ENCODE data around the gene TSPAN2. TPM values are rescaled to one million over a fixed set of nuclear protein-coding genes. Genes with fewer than 3 reads are reported as not detected.

TSPAN2 gene
- total and polyA plus RNA-seq, 2 of the 4 experiments (the other 2 are of a cell fraction): 0.18 to 0.60 TPM

- in situ Hi-C loops (cut with MboI; ENCODE audit: low sequenced_read_pairs): no loop called here
- Histone ChIP-seq H3K27ac (ENCODE audit: insufficient read depth, low read length) (no peak overlapping the region), H2BK20ac (ENCODE audit: low read depth, low read length) (no peak overlapping the region), H3K56ac (ENCODE audit: extremely low read depth, insufficient read depth, low read length) (no peak overlapping the region), H3K18ac (ENCODE audit: low read depth, low read length) (no peak overlapping the region), H2AK9ac (replicated peaks; ENCODE audit: low read depth, low read length, poor library complexity) (no peak overlapping the region), H2BK120ac (ENCODE audit: low read depth, low read length) (no peak overlapping the region), H3K9ac (ENCODE audit: low read depth, low read length) (no peak overlapping the region), H2BK15ac (ENCODE audit: low read depth, low read length) (no peak overlapping the region), H4K91ac (ENCODE audit: insufficient read depth, low read depth, low read length) (no peak overlapping the region), H2AK5ac (ENCODE audit: low read depth, low read length) (no peak overlapping the region), H3K4me1 (ENCODE audit: control insufficient read depth, insufficient read depth, low read length) (peaks cover 2% of the 10 kb centered on the region), H4K20me1 (ENCODE audit: insufficient read depth, low read length) (no peaks in the 10 kb centered on the region), H3K14ac (replicated peaks; ENCODE audit: low read depth, low read length) (no peak overlapping the region), H3K36me3 (ENCODE audit: control insufficient read depth, insufficient read depth, low read length) (no peaks in the 10 kb centered on the region), H3K79me1 (ENCODE audit: low read depth in 1 of 2, low read length in 2 of 2) (no peaks in the 10 kb centered on the region), H3K27me3 (ENCODE audit: control insufficient read depth, insufficient read depth, low read length) (no peaks in the 10 kb centered on the region; the same call in none of the 2 replicates), H3K9me3 (ENCODE audit: control insufficient read depth, insufficient read depth, low read length) (no peaks in the 10 kb centered on the region), H3K9me1 (ENCODE audit: insufficient read depth, low read length) (no peaks in the 10 kb centered on the region), H3K23ac (ENCODE audit: low read depth, low read length) (no peak overlapping the region), H4K8ac (ENCODE audit: low read depth in 2 of 2, low read length in 2 of 2) (no peak overlapping the region), H3K4me3 (ENCODE audit: insufficient read depth, low read depth, low read length) (no peak overlapping the region), H3K4ac (ENCODE audit: low read depth, low read length) (no peak overlapping the region), H3K4me2 (ENCODE audit: low read depth, low read length) (no peak overlapping the region), H4K5ac (ENCODE audit: low read depth, low read length) (no peak overlapping the region), H2AFZ (replicated peaks; ENCODE audit: low read length, poor library complexity) (no peak overlapping the region), H2BK5ac (ENCODE audit: low read depth, low read length, poor library complexity, severe bottlenecking) (no peak overlapping the region)
- no TSS peak for BruUV-seq (replicated peaks)
- no peak for DNase-seq
- ChIA-PET CTCF (interaction anchor here (0.8 to 1.4 kb wide), 2 partner anchors 8 to 19 kb away, joined by 3 read pairs; no protein-coding TSS in a partner anchor), POLR2A (ENCODE audit: unreplicated experiment) (no interaction called here)
- intact Hi-C loops (cut with micrococcal nuclease): loop anchor here (5.0 kb wide), 1 partner anchor 34 kb away; no protein-coding TSS in a partner anchor
- WGBS, 2 experiments (ENCODE audit: extremely low coverage in 2 of 2, insufficient read length in 1 of 2): no CpG with 5 or more reads among the region's 4 CpGs
- TF ChIP-seq USF2 (IDR thresholded peaks at IDR 0.05; ENCODE audit: low read depth, low read length) (no peak), MAZ (IDR thresholded peaks at IDR 0.05; ENCODE audit: borderline replicate concordance, low read depth, low read length) (no peak), MAFK (IDR thresholded peaks at IDR 0.05; ENCODE audit: low read depth, low read length) (no peak), NFE2L2 (IDR thresholded peaks at IDR 0.05; ENCODE audit: low read depth, low read length) (no peak), BHLHE40 (IDR thresholded peaks at IDR 0.05; ENCODE audit: low read depth, low read length) (no peak), POLR2A (IDR thresholded peaks at IDR 0.05; ENCODE audit: low read depth, low read length) (no peak), CEBPB (IDR thresholded peaks at IDR 0.05; ENCODE audit: low read depth, low read length) (no peak), MXI1 (IDR thresholded peaks at IDR 0.05; ENCODE audit: borderline replicate concordance, low read depth, low read length) (no peak), FOS (IDR thresholded peaks at IDR 0.05; ENCODE audit: low read depth, low read length) (no peak), RFX5 (IDR thresholded peaks at IDR 0.05; ENCODE audit: low read depth, low read length) (no peak), SMC3 (IDR thresholded peaks at IDR 0.05; ENCODE audit: low read depth, low read length) (no peak), CTCF (conservative IDR thresholded peaks at IDR 0.05; ENCODE audit: low read depth, low read length) (no peak)
- ATAC-seq (ENCODE audit: low read depth): no peak
- dilution Hi-C loops (cut with HindIII; ENCODE audit: low sequenced_read_pairs, unreplicated experiment): no loop called here
Measured at GRCh38 chr1:115090956-115091355, 1.7 kb upstream of the TSPAN2 start.

Measured in IMR-90 (cell line).